Hematopoietic multipotent progenitor cell treated with erythropoietin and hydrocortisone succinate and interleukin-3 and kit ligand, for 17 days (in vitro differentiated cells): Measurements from ENCODE around the gene H2BW2.
"Not testable (repeated sequence)": the region's sequence is repeated elsewhere in the genome, so short reads cannot be mapped to it uniquely, and the experiment has no call there.

Experiments used
- DNase-seq: peaks from one replicate; pipeline ENCODE4 v3.0.0-alpha.2; 2015; ENCODE audit warnings: low spot score

Gene H2BW2

DNA sequence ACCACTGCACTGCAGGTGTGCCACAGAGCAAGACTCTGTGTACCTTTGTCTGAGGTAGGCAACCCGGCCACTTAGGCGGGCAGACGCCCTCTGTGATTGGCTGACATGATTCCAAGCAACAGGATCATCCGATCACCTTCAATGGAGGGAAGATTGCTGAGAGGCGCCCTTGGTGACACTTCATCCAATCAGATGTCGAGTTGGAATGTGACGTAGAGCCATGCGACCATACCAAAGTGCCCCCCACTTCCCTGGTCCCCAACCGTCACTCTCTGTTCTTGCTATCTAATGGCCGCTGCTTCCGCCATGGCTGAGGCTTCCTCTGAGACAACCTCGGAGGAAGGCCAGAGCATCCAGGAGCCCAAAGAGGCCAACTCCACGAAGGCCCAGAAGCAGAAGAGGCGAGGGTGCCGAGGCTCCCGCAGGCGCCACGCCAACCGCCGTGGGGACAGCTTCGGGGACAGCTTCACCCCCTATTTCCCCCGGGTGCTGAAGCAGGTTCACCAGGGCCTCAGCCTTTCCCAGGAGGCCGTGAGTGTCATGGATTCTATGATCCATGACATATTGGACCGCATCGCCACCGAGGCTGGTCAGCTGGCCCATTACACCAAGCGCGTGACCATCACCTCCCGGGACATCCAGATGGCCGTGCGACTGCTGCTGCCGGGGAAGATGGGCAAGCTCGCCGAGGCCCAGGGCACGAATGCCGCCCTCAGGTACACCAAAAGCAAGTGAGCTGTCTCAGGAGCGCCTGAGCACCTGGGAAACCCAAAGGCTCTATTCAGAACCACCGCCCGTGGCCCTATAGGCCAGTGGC, at the start of gene H2BW2:
TSS of gene H2BW2 (plus strand) at position 268 of the 817 bp plus-strand sequence. CDS start at position 307, 39 bp downstream.
- no peak for DNase-seq

DNA sequence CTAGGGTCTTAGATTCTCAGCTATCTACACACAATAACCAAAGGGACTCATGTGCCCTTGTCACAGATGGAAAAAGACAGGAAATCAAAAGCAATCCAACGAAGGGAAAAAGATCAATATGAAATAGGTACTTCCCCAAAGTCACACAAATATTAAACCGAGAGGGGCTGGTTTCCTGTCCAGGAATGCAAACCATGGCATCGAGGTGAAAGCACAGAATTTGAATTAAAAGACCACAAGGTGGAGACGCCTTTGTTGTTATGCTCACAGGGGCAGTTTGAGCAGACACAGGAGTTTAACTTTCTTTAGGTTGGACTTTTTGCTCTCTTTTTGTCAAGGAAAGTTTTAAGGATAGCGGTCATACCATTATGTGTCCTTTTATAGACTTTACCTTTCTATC, 40.5 kb upstream of the H2BW2 start:
- no peak for DNase-seq

DNA sequence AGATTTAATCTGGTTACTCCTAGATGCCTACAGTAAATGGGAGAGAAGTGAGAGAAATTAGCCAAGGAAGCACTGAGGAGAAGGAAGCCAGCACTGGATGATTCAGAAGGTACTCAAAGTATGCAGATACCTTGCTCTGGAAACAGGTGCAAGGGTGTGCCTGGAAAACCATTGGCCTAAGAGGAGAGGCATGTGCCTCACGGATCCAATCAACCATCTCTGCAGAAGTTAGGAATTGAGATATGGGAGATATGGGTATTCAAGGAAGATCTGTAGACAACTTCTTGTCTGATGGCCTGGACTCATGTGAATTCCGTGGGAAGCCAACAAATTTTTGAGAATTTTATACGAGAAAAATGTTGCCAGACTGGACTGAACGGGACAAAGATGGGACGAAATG, 30.9 kb upstream of the H2BW2 start:
- DNase-seq = no peak

DNA sequence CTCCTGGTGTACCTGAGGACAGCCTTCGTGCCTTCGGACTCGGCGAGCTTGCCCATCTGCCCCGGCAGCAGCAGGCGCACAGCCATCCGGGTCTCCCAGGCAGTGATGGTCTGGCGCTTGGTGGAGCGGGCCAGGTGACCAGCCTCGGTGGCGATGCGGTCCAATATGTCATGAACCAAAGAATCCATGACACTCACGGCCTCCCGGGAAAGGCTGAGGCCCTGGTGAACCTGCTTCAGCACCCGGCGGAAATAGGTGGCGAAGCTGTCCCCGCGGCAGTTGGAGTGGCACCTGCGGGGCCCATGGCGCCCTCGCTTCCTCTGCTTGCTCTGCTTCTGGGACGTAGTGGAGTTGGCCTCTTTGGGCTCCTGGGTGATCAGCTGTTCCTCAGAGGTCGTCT, 26.6 kb upstream of the H2BW2 start:
- no peak for DNase-seq

DNA sequence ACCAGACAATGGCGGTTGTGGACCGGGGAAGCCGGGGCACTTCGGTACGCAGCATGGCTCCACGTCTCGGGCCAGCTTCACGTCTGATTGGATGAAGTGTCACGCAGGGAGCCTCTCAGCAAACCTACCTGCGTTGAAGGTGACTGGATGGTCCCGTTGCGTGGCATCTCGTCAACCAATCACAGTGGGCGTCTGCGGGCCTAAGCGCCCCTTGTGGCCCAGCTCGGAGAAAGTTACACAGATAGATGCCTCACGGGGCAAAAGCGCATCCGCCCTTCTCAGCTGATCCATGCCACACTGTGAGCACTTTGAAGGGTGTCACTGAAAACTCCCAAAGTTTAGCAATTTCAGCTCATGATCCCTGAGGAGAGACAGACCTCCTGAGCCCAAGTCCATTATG, 26.1 kb upstream of the H2BW2 start, which contains the start of gene H2BW1:
TSS of gene H2BW1 (minus strand) at position 103 of the 400 bp plus-strand sequence. CDS start 132 bp downstream, outside the sequence.
- DNase-seq = no peak

DNA sequence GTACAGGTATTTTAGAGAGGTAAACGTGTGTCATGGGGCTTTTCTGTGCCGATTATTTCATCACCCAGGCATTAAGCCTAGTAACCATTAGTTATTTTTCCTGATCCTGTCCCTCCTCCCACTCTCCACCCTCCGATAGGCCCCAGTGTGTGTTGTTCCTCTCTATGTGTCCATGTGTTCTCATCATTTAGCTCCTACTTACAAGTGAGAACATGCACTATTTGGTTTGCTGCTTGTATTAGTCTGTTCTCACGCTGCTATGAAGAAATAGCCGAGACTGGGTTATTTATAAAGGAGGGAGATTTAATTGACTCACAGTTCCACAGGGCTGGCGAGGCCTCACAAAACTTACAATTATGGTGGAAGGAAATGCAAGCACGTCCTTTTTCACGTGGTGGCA, 24.2 kb upstream of the H2BW2 start:
- DNase-seq = not testable (repeated sequence)

DNA sequence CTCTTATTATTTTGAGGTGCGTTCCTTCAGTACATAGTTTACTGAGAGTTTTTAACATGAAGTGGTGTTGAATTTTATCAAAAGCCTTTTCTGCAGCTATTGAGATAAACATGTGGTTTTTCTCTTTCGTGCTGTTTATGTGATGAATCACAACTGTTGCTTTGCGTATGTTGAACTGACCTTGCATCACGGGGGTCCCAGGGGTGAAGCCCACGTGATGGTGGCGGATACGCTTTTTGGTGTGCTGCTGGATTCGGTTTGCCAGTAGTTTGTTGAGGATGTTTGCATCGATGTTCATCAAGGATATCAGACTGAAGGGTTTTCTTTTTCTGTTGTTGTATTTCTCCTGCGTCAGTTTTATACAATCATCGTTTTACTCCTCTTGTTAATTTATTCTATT, 21.6 kb upstream of the H2BW2 start:
- no peak for DNase-seq

DNA sequence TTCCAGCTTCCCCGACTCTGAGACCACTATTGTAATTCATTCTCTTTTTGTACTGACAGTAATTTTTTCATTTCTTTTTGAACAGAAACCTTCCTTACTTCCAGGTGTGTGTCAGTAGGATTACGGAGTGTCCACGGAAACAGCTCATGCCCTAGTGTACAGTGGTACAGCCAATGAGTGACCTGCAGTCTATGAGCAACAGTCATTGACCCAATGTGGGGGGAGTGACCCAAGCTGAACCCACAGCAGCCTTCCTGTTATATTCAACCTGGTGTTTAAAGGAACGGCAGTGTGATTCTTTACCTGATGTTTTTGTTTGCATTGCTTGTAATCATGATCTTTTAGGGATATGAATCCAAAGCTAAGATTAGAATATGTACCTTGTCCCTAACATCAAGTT, 1.2 kb downstream of the H2BW2 start:
- DNase-seq = no peak

DNA sequence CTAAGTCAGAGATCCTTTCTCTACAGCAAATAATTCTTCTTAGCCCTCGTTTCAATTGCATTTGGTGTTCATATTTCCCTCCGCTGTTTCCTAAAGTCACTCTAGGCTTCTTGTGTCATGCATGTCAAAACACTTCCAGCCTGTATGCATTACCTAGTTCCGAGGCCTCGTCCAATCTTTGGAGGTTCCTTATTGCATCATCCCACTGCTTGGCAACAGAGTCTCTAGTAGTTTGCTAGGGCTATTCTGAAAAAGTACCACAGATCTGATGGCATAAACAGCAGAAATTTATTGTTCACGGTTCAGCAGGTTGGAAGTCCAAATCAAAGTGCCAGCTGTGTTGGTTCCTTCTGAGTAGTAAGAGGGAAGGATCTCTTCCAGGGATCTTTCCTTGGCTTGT, 5.9 kb downstream of the H2BW2 start:
- DNase-seq = no peak

DNA sequence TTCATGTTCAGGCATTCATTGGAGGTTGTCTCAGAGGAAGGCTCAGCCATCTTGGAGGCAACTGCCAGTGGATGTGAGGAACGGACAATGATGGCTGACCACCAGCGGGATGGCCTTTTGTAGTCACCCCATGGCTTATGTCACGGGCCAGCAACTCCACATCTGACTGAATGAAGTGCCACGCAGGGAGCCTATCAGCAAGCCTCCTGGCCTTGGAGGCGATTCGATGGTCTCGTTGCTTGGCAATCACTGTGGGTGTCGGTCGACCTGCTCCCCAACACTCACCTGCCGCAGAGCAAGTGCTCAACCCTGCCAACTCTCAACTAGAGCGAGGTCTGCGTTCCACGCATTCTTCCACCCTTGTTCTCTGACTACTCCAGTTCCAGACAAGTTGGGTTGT, 7.4 kb downstream of the H2BW2 start:
- no peak for DNase-seq

DNA sequence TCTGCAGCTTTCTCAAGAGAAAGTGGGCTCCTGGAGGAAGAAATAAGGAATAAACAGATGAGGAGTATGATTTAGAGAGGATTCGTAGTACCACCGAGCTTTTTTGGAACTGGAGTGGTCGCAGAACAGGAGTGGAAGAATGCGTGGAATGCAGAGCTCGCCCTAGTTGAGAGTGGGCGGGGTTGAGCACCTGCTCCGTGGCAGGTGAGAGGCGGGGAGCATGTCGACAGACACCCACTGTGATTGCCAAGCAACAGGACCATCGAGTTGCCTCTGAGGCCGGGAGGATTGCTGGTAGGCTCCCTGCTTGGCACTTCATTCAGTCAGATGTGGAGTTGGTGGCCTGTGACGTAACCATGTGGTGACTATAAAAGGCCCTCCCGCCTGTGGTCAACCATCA, 15.2 kb downstream of the H2BW2 start:
- DNase-seq = not testable (repeated sequence)

DNA sequence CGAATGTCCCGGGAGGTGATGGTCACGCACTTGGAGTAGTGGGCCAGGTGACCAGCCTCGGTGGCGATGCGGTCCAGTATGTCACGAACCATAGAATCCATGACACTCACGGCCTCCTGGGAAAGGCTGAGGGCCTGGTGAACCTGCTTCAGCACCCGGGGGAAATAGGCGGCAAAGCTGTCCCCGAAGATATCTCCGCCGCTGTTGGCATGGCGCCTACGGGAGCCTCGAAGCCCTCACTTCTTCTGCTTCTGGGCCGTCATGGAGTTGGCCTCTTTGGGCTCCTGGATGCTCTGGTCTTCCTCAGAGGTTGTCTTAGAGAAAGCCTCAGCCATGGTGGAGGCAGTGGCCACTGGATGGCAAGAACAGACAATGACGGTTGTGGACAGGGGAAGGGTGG, 22.9 kb downstream of the H2BW2 start:
- DNase-seq = not testable (repeated sequence)

DNA sequence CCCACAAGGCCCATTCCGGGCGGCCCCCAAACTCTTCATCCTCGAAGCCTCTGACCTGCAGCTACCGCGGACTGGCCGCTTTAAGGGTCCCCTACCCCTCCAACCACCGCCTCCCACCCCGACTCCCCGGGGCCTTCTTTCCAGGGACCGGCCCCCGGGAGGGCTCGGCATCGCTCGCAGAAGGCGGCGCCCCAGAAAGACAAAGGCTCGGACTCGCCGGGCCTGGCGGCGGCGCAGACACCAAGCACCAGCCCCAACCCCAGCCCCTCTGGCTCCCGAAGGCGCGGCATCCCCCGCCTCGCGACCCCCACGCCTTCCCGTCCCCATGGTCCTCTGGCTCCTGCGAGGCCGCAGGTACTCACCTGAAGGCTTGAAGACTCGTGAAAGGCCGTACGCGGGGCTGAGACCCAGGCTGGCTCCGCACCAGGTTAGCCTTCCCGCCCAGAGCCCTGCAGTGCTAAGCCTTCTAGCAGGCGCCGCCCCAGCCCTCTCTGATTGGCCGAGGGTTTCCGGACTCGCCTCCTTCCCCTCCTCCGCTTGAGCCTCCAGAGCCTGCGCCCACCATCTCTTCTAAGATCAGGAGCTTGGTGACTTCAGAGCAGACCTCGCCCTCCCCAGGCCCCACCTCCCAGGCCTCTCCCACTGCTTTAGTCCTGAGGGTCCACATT, 36.2 kb downstream of the H2BW2 start, which contains the start of gene TMSB15C:
TSS of gene TMSB15C (minus strand) at position 459 of the 668 bp plus-strand sequence.
- not testable (repeated sequence) for DNase-seq

DNA sequence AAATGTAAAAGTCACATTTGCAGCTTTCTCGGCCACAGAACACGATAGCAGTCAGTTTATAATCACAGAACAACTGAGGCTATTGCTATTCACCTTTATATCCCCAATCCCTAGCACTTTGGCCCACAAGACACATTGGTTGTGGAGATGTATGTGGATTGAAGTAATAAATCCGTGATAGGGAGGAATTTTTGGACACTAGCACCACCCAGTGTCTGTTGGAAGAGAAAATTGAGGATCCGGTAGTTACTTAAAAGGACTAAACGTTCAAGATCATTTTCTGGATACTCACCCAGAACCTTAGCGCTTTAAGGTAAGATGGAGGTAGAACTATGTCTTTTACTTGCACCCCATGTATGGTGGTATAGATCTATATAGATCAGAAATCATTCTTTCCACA, 38.1 kb downstream of the H2BW2 start:
- not testable (repeated sequence) for DNase-seq

DNA sequence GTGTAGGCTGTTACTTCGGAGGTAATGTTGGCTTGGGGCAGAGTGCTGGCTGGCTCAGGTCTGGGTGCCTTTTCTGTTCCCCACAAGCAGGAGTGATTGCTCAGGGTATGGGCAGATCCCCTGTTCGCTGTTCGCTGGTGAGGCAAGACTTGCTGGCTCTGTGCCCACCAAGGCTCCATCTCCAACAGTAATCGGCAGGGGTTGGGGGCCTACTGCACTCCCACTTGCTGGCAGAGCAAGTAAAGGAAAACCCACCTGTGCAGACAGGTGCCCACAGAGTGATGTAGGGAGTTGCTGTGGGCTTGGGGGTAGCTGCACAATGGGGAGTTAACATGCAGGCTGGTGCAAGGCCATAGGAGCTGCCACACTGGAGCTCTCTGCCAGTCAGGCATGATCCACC, 44.3 kb downstream of the H2BW2 start:
- no peak for DNase-seq

DNA sequence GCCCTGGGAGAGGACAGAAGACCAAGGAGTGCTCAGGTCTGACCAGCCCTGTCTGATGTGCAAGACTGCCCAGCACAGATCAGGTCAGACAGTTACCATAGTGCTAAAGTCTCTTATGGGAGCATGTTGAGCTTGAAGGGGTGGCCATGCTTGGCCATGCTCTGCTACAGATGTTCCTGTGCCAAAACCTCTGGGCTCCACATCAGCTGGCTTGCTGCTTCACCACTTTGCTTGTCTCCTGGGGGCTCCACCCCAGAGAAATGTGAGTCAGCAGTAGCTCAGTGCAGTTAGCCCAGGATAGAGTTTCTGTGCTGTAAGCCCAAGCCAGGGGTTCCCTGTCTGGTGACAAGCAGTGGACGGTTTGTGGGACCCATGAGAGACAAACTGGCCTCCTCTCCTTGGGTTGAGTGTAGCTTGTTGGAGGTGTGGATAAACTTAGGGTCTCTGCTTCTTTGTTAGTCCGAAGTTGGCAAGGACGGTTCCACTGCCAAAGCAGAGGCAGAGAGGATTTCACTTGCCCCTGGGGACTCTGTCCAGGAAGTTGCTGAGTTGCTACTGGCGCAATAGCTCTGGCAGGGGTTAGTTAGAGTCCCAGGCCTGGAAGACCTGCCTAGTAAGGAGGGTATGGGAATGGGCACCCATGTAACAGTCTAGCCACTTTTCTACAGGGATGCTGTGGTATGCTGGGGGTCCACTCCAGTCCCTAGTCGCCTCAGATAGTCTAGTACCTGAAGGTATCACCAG, 45.0 kb downstream of the H2BW2 start:
- no peak for DNase-seq

DNA sequence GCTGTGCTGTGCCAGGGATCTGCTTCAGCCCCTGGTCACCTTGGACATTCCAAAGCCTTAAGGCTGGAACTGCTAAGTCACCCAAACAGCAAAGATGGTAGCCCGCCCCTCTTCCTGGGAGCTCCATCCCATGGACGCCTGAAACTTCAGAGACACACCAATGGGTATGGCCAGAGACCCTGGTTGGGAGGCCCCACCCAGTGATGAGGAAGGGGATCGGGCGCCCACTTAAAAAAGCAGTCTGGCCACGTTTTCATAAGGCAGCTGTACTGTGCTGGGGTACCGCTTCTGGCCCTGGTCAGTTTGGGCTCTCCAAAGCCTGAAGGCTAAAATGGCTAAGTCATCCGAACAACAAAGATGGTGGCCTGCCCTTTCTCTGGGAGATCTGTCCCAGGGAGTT, 45.7 kb downstream of the H2BW2 start:
- DNase-seq = no peak

DNA sequence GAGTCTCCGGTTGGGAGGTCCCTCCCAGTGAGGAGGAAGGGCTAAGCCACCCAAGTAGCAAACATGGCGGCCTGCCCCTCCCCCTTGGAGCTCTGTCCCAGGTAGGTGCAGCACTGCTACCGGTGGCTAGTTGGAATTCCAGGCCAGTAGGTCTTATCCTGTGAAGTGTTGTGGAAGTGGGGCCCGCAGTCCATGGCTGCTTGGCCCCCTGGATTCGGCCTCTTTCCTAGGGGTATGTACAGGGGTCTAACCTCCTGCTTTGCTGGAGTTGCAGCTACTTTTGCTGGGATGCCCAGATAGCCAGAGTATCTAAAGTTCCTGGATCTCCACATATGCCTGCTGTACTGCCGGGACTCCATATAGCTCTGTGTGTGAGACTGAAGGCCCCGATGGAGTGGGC, 46.2 kb downstream of the H2BW2 start:
- no peak for DNase-seq
